Body of pancreas (tissue), 4 donors: ENCODE data around the gene ACOT7.

ENCODE experiments used
- CTCF ChIP-seq, 7 experiments: fragments of 450-650 bp in 4 of 7; fragments of 200-600 bp in 3 of 7; sonication (generic) in 3 of 7; IDR thresholded peaks; one replicate each; pipeline ENCODE4 v1.5.1; 2016 to 2019; ENCODE audit warnings: antibody characterized with exemption in 7 of 7
- POLR2A ChIP-seq, 3 donors: fragments of 450-650 bp; IDR thresholded peaks; one replicate each; pipeline ENCODE4 v1.6.1; 2016; ENCODE audit warnings: antibody characterized with exemption in 3 of 3, mild to moderate bottlenecking in 2 of 3

- TF ChIP-seq CTCF (IDR thresholded peaks at IDR 0.05) (no peak), POLR2A (IDR thresholded peaks at IDR 0.05) (no peak)
Measured at GRCh38 chr1:6294080-6294889, 99.3 kb downstream of the ACOT7 start.
